ENCODE results near the gene RSPO1.

- no peak for TF ChIP-seq POLR2A (IDR thresholded peaks at IDR 0.05)
- TF ChIP-seq, protein P1, sequence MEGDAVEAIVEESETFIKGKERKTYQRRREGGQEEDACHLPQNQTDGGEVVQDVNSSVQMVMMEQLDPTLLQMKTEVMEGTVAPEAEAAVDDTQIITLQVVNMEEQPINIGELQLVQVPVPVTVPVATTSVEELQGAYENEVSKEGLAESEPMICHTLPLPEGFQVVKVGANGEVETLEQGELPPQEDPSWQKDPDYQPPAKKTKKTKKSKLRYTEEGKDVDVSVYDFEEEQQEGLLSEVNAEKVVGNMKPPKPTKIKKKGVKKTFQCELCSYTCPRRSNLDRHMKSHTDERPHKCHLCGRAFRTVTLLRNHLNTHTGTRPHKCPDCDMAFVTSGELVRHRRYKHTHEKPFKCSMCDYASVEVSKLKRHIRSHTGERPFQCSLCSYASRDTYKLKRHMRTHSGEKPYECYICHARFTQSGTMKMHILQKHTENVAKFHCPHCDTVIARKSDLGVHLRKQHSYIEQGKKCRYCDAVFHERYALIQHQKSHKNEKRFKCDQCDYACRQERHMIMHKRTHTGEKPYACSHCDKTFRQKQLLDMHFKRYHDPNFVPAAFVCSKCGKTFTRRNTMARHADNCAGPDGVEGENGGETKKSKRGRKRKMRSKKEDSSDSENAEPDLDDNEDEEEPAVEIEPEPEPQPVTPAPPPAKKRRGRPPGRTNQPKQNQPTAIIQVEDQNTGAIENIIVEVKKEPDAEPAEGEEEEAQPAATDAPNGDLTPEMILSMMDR (IDR thresholded peaks at IDR 0.05), result no peak
- TF ChIP-seq POLR2AphosphoS5 (IDR thresholded peaks at IDR 0.05), result peak; percentile 33 to 73 (median 64)
- peak in 1 of 4 donors; percentile 9 for TF ChIP-seq EP300 (IDR thresholded peaks at IDR 0.05)
Observed at GRCh38 chr1:37676281-37677142, 41.8 kb upstream of the RSPO1 start.
